HUDEP-2 (cell line): ENCODE results near the gene GFAP.
A peak's percentile ranks its signal among the peaks of the same experiment; 100 is the strongest.
"Not testable (repeated sequence)": the region's sequence is repeated elsewhere in the genome, so short reads cannot be mapped to it uniquely, and the experiment has no call there.

Experiments
- DNase-seq, 76 experiments: peaks; one replicate each; lab custom pipeline; 2025; ENCODE audit not compliant: unreplicated experiment in 76 of 76; lab: John Stamatoyannopoulos, UW

The GFAP gene

GRCh38 chr17:44915321-44915726 lies at the start of gene GFAP:
GFAP (minus strand) TSS chr17:44915500; CDS start chr17:44915486, 14 bp downstream.
- no peak for DNase-seq

- peak in 1 of 76 experiments; percentile 4 for DNase-seq
Measured at GRCh38 chr17:44961921-44962350, 46.6 kb upstream of the GFAP start.

- no peak for DNase-seq
Measured at GRCh38 chr17:44960691-44961090, 45.4 kb upstream of the GFAP start.

DNA sequence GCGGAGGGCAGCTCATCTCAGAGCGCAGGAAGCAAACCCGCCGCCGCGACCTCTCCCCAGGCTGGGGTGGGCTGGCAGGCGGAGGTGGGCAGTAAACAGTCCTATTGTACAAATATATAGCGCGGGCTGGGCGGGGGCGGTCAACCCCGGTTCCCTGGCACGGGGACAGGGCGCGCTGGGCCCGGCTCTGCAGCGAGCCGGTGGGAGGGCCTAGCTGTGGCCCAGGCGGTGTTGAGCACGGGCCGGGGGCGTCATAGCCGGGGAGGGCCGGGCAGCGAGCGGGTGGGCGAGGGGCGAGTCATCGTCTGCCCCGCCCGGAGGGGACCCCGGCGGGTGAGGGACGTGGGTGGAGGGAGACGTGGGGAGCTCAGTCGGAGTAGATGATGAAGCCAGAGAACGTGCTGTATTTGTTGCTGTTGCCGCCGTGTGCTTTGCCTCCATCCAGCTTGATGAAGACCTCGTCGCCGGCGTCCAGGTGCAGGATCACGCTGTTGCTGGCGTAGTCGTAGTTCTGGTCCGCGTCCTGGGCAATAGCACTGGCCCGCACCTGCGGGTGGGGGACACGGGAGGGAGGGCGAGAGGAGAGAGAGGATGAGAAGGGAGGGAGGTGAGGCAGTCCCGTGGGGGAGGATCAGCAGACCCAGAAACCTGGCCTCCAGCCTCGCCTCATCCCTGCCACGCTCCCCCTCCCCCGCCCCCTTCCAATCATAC lies 44.7 kb upstream of the GFAP start:
- no peak for DNase-seq

DNA sequence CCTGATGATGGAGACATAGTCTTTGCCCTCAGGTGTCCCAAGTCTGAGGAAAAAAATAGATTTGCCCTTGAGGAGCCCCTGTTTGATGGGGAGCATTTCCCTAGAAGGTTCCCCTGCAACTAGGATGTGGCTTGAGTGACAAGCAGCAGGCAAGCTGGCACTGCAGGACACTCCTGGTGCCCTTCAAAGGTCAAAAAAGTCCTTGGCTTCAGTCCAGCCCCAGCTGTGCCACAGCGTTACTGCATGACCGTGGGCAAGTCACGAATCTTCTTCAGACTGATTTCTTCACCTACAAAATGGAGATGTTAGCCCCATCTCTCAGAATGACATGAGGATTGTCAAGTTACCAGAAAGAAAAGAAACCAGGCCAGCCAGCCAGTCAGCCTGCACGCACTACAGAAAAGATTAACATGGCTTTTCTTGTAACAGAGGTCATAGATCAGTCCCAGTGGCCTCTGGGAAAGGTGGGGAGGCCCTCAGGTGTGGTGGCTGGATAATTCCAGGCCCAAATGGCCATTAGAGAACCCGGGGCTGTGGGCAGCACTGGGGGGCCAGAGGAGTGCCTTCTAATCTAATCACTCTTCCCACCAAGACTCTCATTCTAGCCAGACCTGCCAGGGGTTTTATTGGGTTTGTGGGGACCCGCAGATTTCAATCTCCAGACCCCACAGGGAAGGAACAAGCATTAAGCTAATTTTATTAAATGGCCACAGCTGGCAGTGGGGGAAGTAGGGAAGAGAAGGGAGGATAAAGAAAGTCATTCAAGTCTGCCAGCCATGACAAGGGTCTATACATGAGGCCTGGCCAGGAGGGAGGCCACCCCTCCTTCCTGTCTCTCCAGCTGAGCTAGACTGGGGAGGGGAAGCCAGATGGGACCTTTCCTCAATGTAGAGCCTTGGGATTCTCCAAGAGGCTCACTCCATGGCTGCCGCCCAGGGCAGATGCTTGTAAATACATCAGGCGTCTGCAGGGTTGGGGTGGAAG lies 42.0 kb upstream of the GFAP start:
- no peak for DNase-seq

DNA sequence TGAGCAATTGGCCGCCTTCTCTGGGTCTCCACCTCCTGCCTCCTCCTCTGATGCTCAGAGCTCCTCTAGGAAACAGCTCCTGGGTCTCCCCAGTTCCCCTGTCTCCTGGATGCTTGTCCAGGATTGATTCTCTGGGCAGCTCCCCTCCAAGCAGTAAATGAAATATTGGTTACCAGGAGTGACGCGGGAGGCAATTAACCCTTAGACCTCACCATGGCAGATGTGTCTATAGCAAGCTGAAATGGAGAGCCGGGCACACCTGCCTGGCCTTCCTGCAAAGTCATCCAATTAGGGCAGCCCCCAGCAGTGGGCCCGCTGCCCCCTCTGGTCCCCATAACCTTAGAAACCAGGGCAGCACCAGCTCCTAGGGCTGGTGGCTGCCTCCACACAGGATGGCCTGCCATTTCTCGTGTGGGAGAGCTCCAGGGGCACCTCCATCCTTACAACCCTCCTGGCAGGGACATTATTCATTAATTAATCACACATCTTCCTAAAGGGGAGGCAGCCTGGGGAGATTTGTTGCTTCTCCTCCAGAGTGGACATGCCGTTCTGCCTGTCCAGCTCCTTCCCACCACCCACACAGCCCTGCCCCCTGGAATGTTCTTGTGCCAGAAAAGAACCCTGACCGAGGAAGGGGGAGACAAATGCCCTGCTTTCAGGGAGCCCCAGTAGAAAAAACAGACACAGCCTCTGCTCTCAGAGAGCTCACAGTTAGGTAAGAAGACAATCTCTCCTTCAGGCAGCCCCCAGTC lies 40.5 kb upstream of the GFAP start:
- no peak for DNase-seq

- DNase-seq, result no peak
Measured at GRCh38 chr17:44952946-44953475, 37.7 kb upstream of the GFAP start.

DNA sequence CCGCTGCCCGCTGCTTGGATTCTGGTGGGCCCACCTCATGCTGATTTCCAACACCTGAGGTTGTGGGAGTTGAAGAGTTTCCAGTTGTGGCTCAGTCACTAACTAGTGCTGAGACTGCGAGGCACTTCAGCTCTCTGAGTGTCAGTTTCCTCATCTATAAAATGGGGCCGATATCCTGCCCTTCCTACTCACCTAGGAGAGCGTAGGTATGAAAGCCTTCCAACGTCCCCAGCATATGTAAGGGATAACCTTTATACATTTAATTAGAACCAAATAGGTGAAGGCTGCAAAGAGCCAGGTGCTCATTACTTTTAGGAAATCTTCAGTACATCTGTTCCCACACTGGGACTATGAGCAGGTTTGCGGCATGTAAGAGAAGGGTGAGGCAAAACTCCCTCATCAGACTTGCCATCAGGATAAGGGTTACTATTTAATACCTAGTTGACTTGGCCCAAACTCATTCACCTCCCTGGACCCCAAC lies 33.1 kb upstream of the GFAP start:
- no peak for DNase-seq

DNA sequence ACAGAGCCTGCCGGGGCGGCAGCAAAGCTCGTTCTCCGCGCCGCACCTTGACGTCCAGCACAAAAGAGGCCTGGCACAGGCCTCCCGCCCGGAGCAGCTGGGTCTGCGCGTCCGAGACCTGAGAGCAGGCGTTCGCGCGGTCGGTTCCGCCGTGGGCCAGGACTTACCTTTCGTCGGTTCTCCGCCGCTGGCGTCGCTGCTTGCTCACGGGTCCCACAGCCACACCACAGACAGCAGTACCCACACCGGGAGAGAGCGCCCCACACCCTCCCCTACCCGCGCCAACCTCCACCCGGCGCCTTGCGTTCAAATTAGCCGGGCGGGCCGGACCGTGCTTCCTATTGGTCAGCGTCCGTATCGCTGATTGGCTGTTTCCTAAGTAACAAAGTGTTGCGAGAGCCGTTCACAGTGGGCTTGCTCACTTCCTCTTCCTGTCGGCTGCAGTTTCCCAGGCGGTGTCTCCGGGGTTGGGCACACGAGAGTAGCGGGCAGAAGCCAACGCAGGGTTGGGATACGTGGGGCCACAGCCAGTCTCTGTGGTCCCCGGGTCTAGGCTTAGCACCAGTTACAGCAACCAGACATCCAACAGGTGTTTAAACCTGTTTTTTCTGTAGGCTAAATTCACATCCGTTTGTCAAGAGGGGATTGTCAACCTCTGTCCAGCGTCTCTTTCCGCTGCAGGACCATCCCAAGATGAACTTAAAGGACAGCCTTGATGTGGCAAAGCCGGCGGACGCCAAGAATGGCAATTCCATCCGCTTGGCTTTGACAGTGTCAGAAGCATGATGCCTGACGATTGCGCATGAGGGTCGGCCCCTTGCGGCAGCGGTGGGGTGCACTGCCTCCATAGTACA lies 32.4 kb upstream of the GFAP start, which contains the start of gene KIF18B:
TSS of gene KIF18B (minus strand) at position 313 of the 854 bp plus-strand sequence. CDS start 11,429 bp downstream, outside the sequence.
- DNase-seq, result peak in 75 of 76 experiments; percentile 41 to 97 (median 92)

DNA sequence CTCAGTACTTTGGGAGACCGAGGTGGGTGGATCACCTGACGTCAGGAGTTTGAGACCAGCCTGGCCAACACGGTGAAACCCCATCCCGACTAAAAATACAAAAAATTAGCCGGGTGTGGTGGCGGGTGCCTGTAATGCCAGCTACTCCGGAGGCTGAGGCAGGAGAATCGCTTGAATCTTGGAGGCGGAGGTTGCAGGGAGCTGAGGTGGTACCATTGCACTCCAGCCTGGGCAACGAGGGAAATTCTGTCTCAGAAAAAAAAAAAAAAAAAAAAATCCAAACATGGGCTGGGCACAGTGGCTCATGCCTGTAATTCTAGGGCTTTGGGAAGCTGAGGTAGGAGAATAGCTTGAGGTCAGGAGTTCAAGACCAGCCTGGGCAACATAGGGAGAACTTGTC lies 30.4 kb upstream of the GFAP start:
- DNase-seq, result not testable (repeated sequence)

- DNase-seq, result no peak
Measured at GRCh38 chr17:44942456-44942855, 27.2 kb upstream of the GFAP start.

DNA sequence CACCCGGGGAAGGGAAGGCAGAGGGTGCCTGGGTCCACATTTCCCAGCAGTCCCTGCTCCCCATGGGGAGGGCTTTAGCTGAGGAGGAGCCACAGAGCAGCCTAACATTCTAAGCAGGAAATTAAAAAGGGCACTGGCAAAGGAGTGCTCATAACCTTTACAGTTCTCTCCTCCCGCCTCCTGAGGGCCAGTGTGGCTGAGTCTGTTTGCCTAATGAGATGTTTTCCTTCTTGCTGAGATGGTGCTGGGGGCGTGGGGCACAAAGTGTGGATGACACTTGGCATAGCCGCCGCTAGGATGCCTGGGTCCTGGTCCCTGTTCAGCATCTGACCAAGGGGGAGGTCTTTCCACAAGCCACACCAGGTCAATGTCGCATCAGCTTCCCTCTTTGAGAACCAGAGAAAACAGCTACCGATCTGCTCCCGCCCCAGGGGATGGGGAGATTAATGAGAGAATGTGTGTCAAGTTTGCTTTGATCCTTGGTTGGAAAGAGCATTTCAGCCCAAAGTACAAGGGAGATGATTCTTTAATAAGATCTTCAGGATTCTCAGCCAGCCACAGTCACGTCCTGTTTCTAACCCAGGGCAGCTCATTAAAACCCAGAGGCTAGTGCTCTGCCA lies 26.5 kb upstream of the GFAP start:
- no peak for DNase-seq

DNA sequence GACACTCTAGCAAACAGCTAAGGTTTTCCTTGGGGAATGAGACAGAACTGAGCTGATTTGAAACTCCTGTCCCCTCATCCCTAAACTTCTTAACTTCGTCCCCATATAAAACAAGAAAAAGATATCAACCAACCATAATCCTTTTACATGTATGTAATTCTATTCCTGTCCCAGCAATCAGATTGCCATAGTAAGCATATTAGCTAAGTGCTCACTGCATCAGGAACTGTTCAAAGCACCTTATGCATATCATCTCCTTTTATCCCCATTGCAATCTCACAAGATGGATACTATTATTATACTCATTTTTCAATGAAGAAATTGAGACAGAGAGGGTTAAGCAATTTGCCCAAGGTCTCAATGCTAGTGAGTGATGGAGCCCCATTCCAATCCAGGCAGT lies 25.5 kb upstream of the GFAP start:
- no peak for DNase-seq

GRCh38 chr17:44940317-44940716 lies 25.0 kb upstream of the GFAP start:
- DNase-seq, result no peak

DNA sequence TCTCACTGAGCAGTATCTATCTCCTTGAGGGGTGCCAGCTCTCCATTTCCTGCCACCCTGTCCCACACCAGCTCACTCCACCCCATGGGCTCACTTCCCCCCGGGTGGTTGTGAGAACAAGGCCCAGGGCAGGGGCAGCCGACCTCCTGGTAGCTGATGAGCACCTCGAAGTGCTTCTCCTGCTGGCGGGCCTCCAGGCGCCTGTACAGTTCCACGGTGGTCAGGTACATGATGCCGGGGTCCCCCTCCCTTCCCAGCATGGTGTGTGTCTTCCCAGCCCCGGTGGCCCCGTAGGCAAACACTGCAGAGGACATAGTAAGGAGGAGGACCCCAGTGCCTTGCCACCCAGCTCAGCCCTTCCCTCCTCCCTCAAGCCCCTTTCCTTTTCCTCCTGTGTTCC lies 19.8 kb upstream of the GFAP start:
- no peak for DNase-seq

DNA sequence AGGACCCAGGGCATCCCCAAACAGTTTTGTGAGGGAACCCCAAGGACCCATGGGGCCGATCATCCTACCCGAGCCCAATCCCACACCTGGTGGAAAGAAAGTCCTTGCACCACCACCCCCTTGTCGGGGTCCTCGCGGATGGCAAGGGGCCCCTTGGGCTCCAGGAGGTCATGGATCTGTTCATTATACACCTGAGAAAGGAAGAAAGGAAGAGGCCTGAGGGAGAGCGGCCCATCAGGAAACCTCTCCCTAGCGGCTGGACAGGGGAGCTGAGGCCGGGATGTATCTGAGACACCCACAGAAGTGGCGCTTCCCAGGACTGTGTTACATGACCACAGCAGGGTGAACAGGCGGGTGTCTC lies 19.4 kb upstream of the GFAP start:
- no peak for DNase-seq

DNA sequence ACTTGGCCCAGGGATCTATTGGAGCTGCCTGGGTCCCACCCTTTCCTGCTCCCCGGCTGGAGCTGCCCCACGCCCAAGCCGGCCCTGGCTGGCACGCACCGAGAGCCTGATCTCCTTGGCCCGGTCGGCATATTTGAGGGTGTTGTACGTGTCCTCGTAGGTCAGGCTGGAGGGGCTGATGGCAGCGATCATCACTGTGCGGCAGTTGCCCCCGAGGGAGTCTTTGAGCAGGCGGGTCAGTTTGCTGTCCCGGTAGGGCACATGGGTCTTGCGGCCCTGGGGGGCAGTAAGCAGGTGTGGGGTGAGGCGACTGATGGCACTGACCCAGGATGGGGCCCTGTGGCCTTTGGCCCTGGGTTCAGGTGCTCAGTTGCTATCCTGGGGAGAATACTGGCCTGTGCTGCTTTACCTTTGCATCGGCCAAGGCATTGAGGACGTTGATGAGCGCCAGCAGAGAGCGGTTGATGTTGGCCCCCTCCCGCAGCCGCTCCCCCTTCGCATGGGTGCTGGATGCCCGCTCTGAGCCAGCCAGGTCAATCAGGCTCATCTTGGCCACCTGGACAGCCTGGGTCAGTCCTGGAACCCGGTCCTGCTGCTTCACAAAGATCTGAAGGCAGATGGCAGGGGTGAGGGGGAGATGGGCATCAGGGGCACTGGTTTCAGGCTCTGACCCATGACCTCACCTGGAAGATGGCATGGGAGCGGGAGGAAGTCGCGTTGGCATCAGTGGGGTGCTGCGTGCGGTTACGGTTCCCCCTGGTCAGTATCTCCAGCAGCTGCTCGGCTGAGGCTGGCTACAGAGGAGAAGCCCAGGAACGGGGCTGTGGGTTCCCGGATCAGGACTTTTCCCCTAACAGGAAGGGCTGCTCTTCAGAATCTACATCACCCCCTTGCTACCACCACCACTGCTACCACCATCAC lies 18.8 kb upstream of the GFAP start:
- DNase-seq, result no peak

DNA sequence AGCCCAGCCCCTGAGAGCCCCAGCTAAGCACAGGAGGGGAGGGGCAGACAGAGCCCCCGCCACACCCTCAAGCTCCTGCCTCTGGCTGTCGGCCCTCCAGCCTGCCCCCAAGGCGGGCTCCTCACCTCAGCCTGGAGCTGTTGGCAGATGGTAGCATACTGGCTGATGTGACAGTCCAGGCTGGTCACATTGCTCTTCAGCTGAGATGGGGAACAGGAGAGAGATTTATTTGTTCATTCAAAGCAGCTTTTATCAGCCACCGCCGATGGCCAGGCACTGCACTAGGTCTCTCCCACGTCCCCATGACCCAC lies 17.4 kb upstream of the GFAP start:
- no peak for DNase-seq
